Measurements from ENCODE around the gene STT3A.

Gene STT3A

DNA sequence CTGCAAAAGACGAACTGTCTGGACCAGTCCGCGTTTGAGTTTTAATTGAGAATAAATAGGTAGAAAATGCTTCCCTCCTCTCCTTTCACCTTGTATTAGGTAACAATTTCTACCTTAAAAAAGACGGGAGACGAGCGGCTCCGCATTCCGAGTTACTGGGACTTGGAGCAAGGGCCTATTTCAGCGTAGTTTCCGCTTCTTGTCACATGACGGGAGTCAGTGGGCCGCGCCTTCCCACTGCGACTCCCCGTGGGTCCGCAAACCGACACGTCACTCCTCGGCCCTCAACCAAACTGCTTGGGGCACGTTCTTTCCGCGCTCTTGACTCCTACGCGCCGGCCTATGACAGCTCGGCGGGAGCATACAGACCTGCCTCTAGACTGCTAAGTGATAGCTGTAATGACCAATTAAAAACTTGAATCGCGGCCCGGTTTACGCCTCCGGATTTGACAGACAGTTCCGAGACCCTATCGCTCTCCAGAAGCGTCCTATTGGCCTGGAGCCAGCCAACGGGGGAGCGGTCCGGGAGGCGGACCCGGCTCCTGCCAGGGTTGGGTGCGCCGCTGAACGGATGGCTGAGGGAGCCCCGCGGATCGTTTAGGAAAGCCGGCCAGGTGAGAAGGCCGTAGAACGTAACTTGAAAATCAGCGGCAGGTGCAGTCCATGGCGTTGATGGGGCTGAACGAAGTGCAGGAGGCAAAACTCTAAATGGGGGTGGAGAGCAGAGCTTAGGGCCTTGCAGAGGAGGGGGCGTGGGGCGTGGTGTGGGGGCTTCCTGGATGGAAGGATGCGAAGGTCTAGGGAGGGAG is at the start of gene STT3A:
STT3A (plus strand) TSS at position 548 of the 809 bp plus-strand sequence. CDS start 3,064 bp downstream, outside the sequence.
- Histone ChIP-seq H3K27ac (ENCODE audit: low read length) (peak within 1 kb of the TSS; percentile 80), H3K9ac (ENCODE audit: low read length) (peak within 1 kb of the TSS; percentile 93), H3K36me3 (replicated peaks; ENCODE audit: insufficient read depth, low read length) (peaks cover 9% of the 10 kb centered on the region; the same call in 1 of the 2 replicates), H3K9me2 (replicated peaks; ENCODE audit: insufficient read depth, low read length) (no peaks in the 10 kb centered on the region), H3K4me1 (ENCODE audit: low read length) (peaks cover 11% of the 10 kb centered on the region), H3K9me3 (replicated peaks; ENCODE audit: insufficient read depth, low read length) (no peaks in the 10 kb centered on the region), H3K27me3 (replicated peaks; ENCODE audit: insufficient read depth, low read length) (no peaks in the 10 kb centered on the region), H3K4me3 (ENCODE audit: low read length) (peak within 1 kb of the TSS; percentile 94), H2AFZ (ENCODE audit: low read length) (peak within 1 kb of the TSS; percentile 88), H3K79me2 (ENCODE audit: low read length) (peaks cover 57% of the 10 kb centered on the region), H3F3A (ENCODE audit: insufficient read depth, low read length) (0 out of 2 replicates have a peak, but pooled peaks cover 3% of the 10 kb centered on the region), H3K4me2 (ENCODE audit: low read depth, low read length) (peak within 1 kb of the TSS; percentile 79), H4K20me1 (ENCODE audit: insufficient read depth, low read length) (no peaks in the 10 kb centered on the region)
- no peak for TF ChIP-seq EZH2phosphoT487 (IDR thresholded peaks at IDR 0.05; ENCODE audit: low read length)
- no peak for TF ChIP-seq EZH2 (optimal IDR thresholded peaks at IDR 0.05; ENCODE audit: low read depth, low read length)
- TF ChIP-seq, protein P1, sequence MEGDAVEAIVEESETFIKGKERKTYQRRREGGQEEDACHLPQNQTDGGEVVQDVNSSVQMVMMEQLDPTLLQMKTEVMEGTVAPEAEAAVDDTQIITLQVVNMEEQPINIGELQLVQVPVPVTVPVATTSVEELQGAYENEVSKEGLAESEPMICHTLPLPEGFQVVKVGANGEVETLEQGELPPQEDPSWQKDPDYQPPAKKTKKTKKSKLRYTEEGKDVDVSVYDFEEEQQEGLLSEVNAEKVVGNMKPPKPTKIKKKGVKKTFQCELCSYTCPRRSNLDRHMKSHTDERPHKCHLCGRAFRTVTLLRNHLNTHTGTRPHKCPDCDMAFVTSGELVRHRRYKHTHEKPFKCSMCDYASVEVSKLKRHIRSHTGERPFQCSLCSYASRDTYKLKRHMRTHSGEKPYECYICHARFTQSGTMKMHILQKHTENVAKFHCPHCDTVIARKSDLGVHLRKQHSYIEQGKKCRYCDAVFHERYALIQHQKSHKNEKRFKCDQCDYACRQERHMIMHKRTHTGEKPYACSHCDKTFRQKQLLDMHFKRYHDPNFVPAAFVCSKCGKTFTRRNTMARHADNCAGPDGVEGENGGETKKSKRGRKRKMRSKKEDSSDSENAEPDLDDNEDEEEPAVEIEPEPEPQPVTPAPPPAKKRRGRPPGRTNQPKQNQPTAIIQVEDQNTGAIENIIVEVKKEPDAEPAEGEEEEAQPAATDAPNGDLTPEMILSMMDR (IDR thresholded peaks at IDR 0.05; ENCODE audit: low read length), result no peak
- DNase-seq, result peak; percentile 100

DNA sequence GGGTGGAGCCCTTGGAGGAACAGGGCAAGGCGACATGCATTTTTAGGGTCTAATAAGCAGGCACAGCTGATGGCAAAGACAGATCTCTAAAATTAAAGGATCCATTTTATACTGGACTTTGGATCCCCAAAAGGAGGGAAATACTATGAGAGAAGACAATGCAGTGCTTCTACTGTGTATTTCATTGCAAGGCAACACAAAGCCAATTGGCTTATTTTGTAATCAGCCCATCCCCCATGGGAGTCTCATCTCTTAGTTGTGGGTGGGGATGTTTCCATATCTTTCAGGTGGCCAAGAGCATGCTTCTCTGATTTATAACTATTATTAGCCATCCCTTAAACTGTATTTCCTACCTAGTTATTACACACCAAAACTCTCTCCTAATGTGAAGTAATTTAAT is 41.9 kb upstream of the STT3A start:
- H3K27me3 ChIP-seq (replicated peaks; ENCODE audit: insufficient read depth, low read length), result no peaks in the 10 kb centered on the region
- no peak overlapping the region for H3K27ac ChIP-seq (ENCODE audit: low read length)
- TF ChIP-seq, protein P1 (IDR thresholded peaks at IDR 0.05; ENCODE audit: low read length), result no peak
- no peak for TF ChIP-seq EZH2 (optimal IDR thresholded peaks at IDR 0.05; ENCODE audit: low read depth, low read length)
- TF ChIP-seq EZH2phosphoT487 (IDR thresholded peaks at IDR 0.05; ENCODE audit: low read length), result no peak
- H3K36me3 ChIP-seq (replicated peaks; ENCODE audit: insufficient read depth, low read length), result no peaks in the 10 kb centered on the region
- H3K4me1 ChIP-seq (ENCODE audit: low read length), result no peaks in the 10 kb centered on the region
- H3F3A ChIP-seq (ENCODE audit: insufficient read depth, low read length), result no peaks in the 10 kb centered on the region
- H3K9ac ChIP-seq (ENCODE audit: low read length), result no peak overlapping the region
- H3K9me3 ChIP-seq (replicated peaks; ENCODE audit: insufficient read depth, low read length), result no peaks in the 10 kb centered on the region
- no peak overlapping the region for H3K4me2 ChIP-seq (ENCODE audit: low read depth, low read length)
- no peak overlapping the region for H3K4me3 ChIP-seq (ENCODE audit: low read length)
- no peak for DNase-seq
- no peaks in the 10 kb centered on the region for H4K20me1 ChIP-seq (ENCODE audit: insufficient read depth, low read length)
- H2AFZ ChIP-seq (ENCODE audit: low read length), result no peak overlapping the region
- no peaks in the 10 kb centered on the region for H3K9me2 ChIP-seq (replicated peaks; ENCODE audit: insufficient read depth, low read length)
- H3K79me2 ChIP-seq (ENCODE audit: low read length), result no peaks in the 10 kb centered on the region

DNA sequence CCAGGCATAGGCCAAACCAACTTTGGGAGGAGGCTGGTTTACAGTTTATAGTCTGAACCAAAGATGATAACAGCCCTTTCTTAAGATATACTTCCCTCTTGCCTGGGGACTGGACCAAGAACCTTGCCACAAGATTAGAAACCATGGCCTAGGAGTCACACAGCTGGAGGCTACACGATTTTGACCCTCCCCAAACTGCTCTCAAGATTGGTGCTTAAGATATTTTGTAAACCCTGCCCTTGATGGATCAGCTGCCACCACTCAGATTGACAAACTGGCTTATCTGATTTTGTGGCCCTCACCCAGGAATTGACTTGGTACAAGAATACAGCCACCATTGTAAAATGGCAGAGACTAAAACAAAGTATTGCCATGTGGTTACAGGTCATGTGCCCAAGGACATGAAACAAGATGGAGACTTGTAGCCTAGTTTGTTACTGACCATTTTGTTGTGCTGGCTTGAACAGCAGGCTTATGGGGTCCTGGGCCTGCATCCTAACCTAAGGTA is 40.8 kb upstream of the STT3A start:
- Histone ChIP-seq H4K20me1 (ENCODE audit: insufficient read depth, low read length) (no peaks in the 10 kb centered on the region), H3K4me2 (ENCODE audit: low read depth, low read length) (no peak overlapping the region), H3K36me3 (replicated peaks; ENCODE audit: insufficient read depth, low read length) (no peaks in the 10 kb centered on the region), H3K9ac (ENCODE audit: low read length) (no peak overlapping the region), H3K27me3 (replicated peaks; ENCODE audit: insufficient read depth, low read length) (no peaks in the 10 kb centered on the region), H3K79me2 (ENCODE audit: low read length) (no peaks in the 10 kb centered on the region), H3K4me3 (ENCODE audit: low read length) (no peak overlapping the region), H3K4me1 (ENCODE audit: low read length) (no peaks in the 10 kb centered on the region), H3K9me3 (replicated peaks; ENCODE audit: insufficient read depth, low read length) (no peaks in the 10 kb centered on the region), H3F3A (ENCODE audit: insufficient read depth, low read length) (no peaks in the 10 kb centered on the region), H2AFZ (ENCODE audit: low read length) (no peak overlapping the region), H3K9me2 (replicated peaks; ENCODE audit: insufficient read depth, low read length) (no peaks in the 10 kb centered on the region), H3K27ac (ENCODE audit: low read length) (no peak overlapping the region)
- no peak for DNase-seq
- TF ChIP-seq EZH2 (optimal IDR thresholded peaks at IDR 0.05; ENCODE audit: low read depth, low read length) (no peak), EZH2phosphoT487 (IDR thresholded peaks at IDR 0.05; ENCODE audit: low read length) (no peak)
- TF ChIP-seq, protein P1 (IDR thresholded peaks at IDR 0.05; ENCODE audit: low read length), result no peak
